Ishikawa (cell line): ENCODE results near the gene FCHSD2.

ENCODE experiments used
- CEBPB ChIP-seq: IDR thresholded peaks from 2 replicates; pipeline ENCODE4 v1.6.1; 2012
- EGR1 ChIP-seq: IDR thresholded peaks from 2 replicates; pipeline ENCODE4 v1.6.1; 2012
- EP300 ChIP-seq: IDR thresholded peaks from 2 replicates; pipeline ENCODE4 v1.6.1; 2012; ENCODE audit warnings: borderline replicate concordance
- RAD21 ChIP-seq: IDR thresholded peaks from 2 replicates; pipeline ENCODE4 v1.6.1; 2012; ENCODE audit warnings: low read depth
- TEAD4 ChIP-seq: IDR thresholded peaks from 2 replicates; pipeline ENCODE4 v1.6.1; 2012
- YY1 ChIP-seq: IDR thresholded peaks from 2 replicates; pipeline ENCODE4 v1.6.1; 2012; ENCODE audit warnings: low read depth
- ZBTB7A ChIP-seq: IDR thresholded peaks from 2 replicates; pipeline ENCODE4 v1.6.1; 2012; ENCODE audit warnings: low read depth
- TF ChIP-seq, protein P1 (sequence below): IDR thresholded peaks from 2 replicates; pipeline ENCODE4 v1.6.1; 2012

DNA sequence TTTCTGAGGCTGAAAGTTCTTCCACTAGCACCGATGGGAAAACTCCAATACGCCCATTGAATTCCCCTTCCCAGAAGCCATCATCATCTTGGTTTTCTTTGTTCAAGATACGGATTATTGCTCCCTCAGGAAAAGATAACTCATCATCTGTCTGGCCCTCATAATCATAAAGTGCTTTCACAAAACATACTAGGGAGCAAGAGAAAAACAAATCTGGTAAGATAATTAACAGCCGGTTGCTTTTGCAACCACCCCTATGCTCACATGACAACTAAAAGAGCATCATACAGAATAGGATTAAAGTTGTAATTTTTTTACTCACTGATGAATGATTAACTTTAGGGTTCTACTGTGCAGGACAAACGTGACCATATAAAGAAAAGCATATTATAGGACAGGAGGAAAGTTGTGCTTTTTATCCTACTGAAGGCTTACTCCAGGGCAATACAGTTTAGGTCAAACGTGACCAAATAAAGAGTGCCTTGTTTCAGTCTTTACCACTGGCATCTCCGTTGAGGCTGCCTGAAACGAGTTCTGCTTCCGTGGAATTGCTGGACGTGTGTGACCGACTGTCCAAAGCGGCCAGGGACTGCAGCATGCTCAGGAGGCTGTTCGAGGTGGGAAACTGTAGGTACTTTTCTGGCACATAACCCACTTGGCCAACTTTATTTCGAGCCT lies 299.3 kb downstream of the FCHSD2 start:
- TF ChIP-seq EGR1, result no peak
- no peak for TF ChIP-seq CEBPB
- no peak for TF ChIP-seq YY1
- TF ChIP-seq RAD21, result no peak
- no peak for TF ChIP-seq ZBTB7A
- no peak for TF ChIP-seq EP300
- no peak for TF ChIP-seq TEAD4
- TF ChIP-seq, protein P1, sequence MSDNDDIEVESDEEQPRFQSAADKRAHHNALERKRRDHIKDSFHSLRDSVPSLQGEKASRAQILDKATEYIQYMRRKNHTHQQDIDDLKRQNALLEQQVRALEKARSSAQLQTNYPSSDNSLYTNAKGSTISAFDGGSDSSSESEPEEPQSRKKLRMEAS, result no peak
